ENCODE measurements around the gene CDX4.
"Not testable (repeated sequence)": the region's sequence is repeated elsewhere in the genome, so short reads cannot be mapped to it uniquely, and the experiment has no call there.

CDX4 gene

GRCh38 chrX:73478961-73479360, 32.1 kb downstream of the CDX4 start:
- no peak overlapping the region for H3K4me3 ChIP-seq (ENCODE audit: low read length in 2 of 2)
- no peak overlapping the region for H3K27ac ChIP-seq (ENCODE audit: low read length)
- peaks cover 0 to 4% of the 10 kb centered on the region in 2 donors for H3K27me3 ChIP-seq (ENCODE audit: control insufficient read depth in 1 of 2, insufficient read depth in 2 of 2, low read length in 2 of 2)
- no peaks in the 10 kb centered on the region for H3K9me3 ChIP-seq (ENCODE audit: control insufficient read depth in 2 of 2, low read length in 2 of 2)
- H3K9ac ChIP-seq (ENCODE audit: low read length in 2 of 2) = no peak overlapping the region
- H3K4me1 ChIP-seq (ENCODE audit: control insufficient read depth, insufficient read depth, low read length) = no peaks in the 10 kb centered on the region
- no peaks in the 10 kb centered on the region for H3K36me3 ChIP-seq (ENCODE audit: control insufficient read depth in 2 of 2, insufficient read depth in 2 of 2, low read length in 2 of 2)

GRCh38 chrX:73481521-73481920, 34.7 kb downstream of the CDX4 start:
- Histone ChIP-seq H3K9me3 (ENCODE audit: control insufficient read depth in 2 of 2, low read length in 2 of 2) (no peaks in the 10 kb centered on the region), H3K27ac (ENCODE audit: low read length) (no peak overlapping the region), H3K36me3 (ENCODE audit: control insufficient read depth in 2 of 2, insufficient read depth in 2 of 2, low read length in 2 of 2) (no peaks in the 10 kb centered on the region), H3K4me1 (ENCODE audit: control insufficient read depth, insufficient read depth, low read length) (no peaks in the 10 kb centered on the region), H3K27me3 (ENCODE audit: control insufficient read depth in 1 of 2, insufficient read depth in 2 of 2, low read length in 2 of 2) (peaks cover 0 to 4% of the 10 kb centered on the region in 2 donors), H3K4me3 (ENCODE audit: low read length in 2 of 2) (no peak overlapping the region), H3K9ac (ENCODE audit: low read length in 2 of 2) (no peak overlapping the region)

GRCh38 chrX:73490661-73491060, 43.8 kb downstream of the CDX4 start:
- no peak overlapping the region for H3K27ac ChIP-seq (ENCODE audit: low read length)

GRCh38 chrX:73492178-73492577, 45.3 kb downstream of the CDX4 start:
- not testable (repeated sequence) for H3K27ac ChIP-seq (ENCODE audit: low read length); H3K4me1 ChIP-seq (ENCODE audit: control insufficient read depth, insufficient read depth, low read length); H3K9me3 ChIP-seq (ENCODE audit: control insufficient read depth in 2 of 2, low read length in 2 of 2); H3K4me3 ChIP-seq (ENCODE audit: low read length in 2 of 2); H3K27me3 ChIP-seq (ENCODE audit: control insufficient read depth in 1 of 2, insufficient read depth in 2 of 2, low read length in 2 of 2); H3K9ac ChIP-seq (ENCODE audit: low read length in 2 of 2); H3K36me3 ChIP-seq (ENCODE audit: control insufficient read depth in 2 of 2, insufficient read depth in 2 of 2, low read length in 2 of 2)

More at GRCh38 chrX:73490661-73491060, 43.8 kb downstream of the CDX4 start:
- Histone ChIP-seq H3K4me3 (ENCODE audit: low read length in 2 of 2) (no peak overlapping the region), H3K36me3 (ENCODE audit: control insufficient read depth in 2 of 2, insufficient read depth in 2 of 2, low read length in 2 of 2) (no peaks in the 10 kb centered on the region), H3K9me3 (ENCODE audit: control insufficient read depth in 2 of 2, low read length in 2 of 2) (no peaks in the 10 kb centered on the region), H3K27me3 (ENCODE audit: control insufficient read depth in 1 of 2, insufficient read depth in 2 of 2, low read length in 2 of 2) (no peaks in the 10 kb centered on the region), H3K9ac (ENCODE audit: low read length in 2 of 2) (no peak overlapping the region), H3K4me1 (ENCODE audit: control insufficient read depth, insufficient read depth, low read length) (no peaks in the 10 kb centered on the region)
